Gastrocnemius medialis (tissue), 4 donors: Measurements from ENCODE around the gene SHC1.

Experiments
- CTCF ChIP-seq, 5 experiments: fragments of 450-650 bp in 3 of 5; fragments of 200-600 bp in 2 of 5; sonication (generic) in 2 of 5; IDR thresholded peaks in 4 of 5; conservative IDR thresholded peaks in 1 of 5; 1 replicate in 4 of 5; 2 replicates in 1 of 5; pipeline ENCODE4 v1.5.1; 2016 to 2019; ENCODE audit warnings: antibody characterized with exemption in 5 of 5, mild to moderate bottlenecking in 3 of 5, moderate library complexity in 3 of 5
- POLR2A ChIP-seq, 2 donors: fragments of 450-650 bp; IDR thresholded peaks; one replicate each; pipeline ENCODE4 v1.6.1; 2017; ENCODE audit warnings: antibody characterized with exemption in 2 of 2, mild to moderate bottlenecking in 2 of 2, moderate library complexity in 2 of 2

GRCh38 chr1:155003227-155003765 lies 32.7 kb upstream of the SHC1 start:
- no peak for TF ChIP-seq CTCF (IDR thresholded peaks at IDR 0.05 in 4 of 5, conservative IDR thresholded peaks at IDR 0.05 in 1 of 5)
- TF ChIP-seq POLR2A (IDR thresholded peaks at IDR 0.05) = no peak
